GM19238 (cell line): ENCODE data around the gene GLYATL1.
"Not testable (repeated sequence)": the region's sequence is repeated elsewhere in the genome, so short reads cannot be mapped to it uniquely, and the experiment has no call there.

Experiments
- DNase-seq: peaks from one replicate; pipeline ENCODE4 v3.0.0; 2011; ENCODE audit warnings: low spot score; ENCODE audit not compliant: insufficient read length

The GLYATL1 gene

GRCh38 chr11:58998480-58999290, 59.4 kb downstream of the GLYATL1 start:
- no peak for DNase-seq

DNA sequence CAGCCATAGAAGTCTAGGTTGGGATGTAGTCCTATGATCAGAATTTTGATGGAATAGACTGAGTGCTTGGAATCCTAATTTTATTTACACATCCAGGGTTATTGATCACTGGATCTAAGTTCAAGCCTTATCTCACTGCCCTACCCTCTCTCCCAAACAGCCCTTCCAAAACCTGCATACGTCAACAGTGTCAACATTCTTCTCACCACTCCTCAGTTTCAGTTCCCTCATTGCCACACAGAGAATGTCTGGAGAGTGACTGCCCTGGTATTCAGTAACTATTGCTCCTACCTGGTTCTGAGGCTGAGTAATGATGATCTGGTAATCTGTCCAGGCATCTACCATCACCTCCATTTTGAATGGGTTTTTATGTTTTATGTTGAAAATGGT, 60.0 kb downstream of the GLYATL1 start:
- DNase-seq = no peak

GRCh38 chr11:59000003-59000402, 60.7 kb downstream of the GLYATL1 start:
- DNase-seq = no peak

DNA sequence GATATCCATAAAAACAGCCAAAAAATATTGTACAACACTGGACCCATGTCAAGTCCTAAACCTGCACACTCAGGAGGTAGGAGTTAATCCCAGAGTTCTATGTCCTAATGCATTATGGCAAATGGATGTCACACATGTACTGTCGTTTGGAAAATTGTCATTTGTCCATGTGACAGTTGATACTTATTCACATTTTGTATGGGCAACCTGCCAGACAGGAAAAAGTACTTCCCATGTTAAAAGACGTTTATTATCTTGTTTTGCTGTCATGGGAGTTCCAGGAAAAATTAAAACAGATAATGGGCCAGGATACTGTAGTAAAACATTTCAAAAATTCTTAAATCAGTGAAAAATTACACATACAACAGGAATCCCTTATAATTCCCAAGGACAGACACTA, 62.7 kb downstream of the GLYATL1 start:
- DNase-seq = not testable (repeated sequence)
